A673 (cell line): ENCODE results near the gene MARK3.

Experiments
- CTCF ChIP-seq: fragments of 300-800, 200-600 bp; sonication (generic); conservative IDR thresholded peaks from 2 replicates; pipeline ENCODE4 v1.5.1; 2017; ENCODE audit warnings: low read depth, mild to moderate bottlenecking, antibody characterized with exemption, low read length, moderate library complexity, mixed read lengths
- EZH2 ChIP-seq: fragments of 200-600 bp; sonication (generic); IDR thresholded peaks from 2 replicates; pipeline ENCODE4 v1.6.1; 2017; ENCODE audit warnings: borderline replicate concordance, low read depth, mild to moderate bottlenecking, mixed read lengths, antibody characterized with exemption, low read length; ENCODE audit not compliant: poor library complexity, severe bottlenecking

GRCh38 chr14:103378038-103378854, 7.0 kb upstream of the MARK3 start:
- TF ChIP-seq CTCF = no peak
- TF ChIP-seq EZH2 = no peak
